ENCODE results near the gene CD164L2. TPM values are rescaled to one million over a fixed set of nuclear protein-coding genes. Genes with fewer than 3 reads are reported as not detected.

The CD164L2 gene
- total RNA-seq, 1 donor from 2014 or later, result not detected

DNA sequence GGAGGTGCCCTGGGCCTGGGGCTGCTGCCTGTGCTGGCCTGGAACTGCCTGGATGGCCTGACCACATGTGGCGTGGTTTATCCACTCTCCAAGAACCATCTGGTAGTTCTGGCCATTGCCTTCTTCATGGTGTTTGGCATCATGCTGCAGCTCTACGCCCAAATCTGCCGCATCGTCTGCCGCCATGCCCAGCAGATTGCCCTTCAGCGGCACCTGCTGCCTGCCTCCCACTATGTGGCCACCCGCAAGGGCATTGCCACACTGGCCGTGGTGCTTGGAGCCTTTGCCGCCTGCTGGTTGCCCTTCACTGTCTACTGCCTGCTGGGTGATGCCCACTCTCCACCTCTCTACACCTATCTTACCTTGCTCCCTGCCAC is 11.1 kb upstream of the CD164L2 start:
- H3K27ac Mint-ChIP-seq (ENCODE audit: unreplicated experiment), result no peak overlapping the region

DNA sequence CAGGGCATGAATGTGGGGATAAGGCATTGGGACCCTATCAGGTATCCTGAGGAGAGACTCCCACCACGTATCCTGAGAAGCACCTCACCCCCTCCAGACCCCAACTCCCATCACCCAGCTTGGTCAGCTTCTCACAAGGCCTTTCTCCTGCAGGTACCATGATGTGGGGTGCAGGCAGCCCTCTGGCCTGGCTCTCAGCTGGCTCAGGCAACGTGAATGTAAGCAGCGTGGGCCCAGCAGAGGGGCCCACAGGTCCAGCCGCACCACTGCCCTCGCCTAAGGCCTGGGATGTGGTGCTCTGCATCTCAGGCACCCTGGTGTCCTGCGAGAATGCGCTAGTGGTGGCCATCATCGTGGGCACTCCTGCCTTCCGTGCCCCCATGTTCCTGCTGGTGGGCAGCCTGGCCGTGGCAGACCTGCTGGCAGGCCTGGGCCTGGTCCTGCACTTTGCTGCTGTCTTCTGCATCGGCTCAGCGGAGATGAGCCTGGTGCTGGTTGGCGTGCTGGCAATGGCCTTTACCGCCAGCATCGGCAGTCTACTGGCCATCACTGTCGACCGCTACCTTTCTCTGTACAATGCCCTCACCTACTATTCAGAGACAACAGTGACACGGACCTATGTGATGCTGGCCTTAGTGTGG is 10.6 kb upstream of the CD164L2 start:
- Mint-ChIP-seq H3K4me1 (ENCODE audit: low read depth, unreplicated experiment) (peaks cover 15% of the 10 kb centered on the region), H3K4me3 (ENCODE audit: unreplicated experiment) (no peak overlapping the region), H3K27ac (ENCODE audit: unreplicated experiment) (no peak overlapping the region), H3K27me3 (ENCODE audit: unreplicated experiment) (peaks cover 10% of the 10 kb centered on the region), H3K9me3 (ENCODE audit: unreplicated experiment) (no peaks in the 10 kb centered on the region), H3K36me3 (ENCODE audit: unreplicated experiment) (no peaks in the 10 kb centered on the region)
- DNase-seq, result no peak
- TF ChIP-seq, protein P1, sequence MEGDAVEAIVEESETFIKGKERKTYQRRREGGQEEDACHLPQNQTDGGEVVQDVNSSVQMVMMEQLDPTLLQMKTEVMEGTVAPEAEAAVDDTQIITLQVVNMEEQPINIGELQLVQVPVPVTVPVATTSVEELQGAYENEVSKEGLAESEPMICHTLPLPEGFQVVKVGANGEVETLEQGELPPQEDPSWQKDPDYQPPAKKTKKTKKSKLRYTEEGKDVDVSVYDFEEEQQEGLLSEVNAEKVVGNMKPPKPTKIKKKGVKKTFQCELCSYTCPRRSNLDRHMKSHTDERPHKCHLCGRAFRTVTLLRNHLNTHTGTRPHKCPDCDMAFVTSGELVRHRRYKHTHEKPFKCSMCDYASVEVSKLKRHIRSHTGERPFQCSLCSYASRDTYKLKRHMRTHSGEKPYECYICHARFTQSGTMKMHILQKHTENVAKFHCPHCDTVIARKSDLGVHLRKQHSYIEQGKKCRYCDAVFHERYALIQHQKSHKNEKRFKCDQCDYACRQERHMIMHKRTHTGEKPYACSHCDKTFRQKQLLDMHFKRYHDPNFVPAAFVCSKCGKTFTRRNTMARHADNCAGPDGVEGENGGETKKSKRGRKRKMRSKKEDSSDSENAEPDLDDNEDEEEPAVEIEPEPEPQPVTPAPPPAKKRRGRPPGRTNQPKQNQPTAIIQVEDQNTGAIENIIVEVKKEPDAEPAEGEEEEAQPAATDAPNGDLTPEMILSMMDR (IDR thresholded peaks at IDR 0.05; ENCODE audit: partially characterized antibody, unreplicated experiment), result no peak

More for the DNA sequence above, 11.1 kb upstream of the CD164L2 start:
- no peaks in the 10 kb centered on the region for H3K9me3 Mint-ChIP-seq (ENCODE audit: unreplicated experiment)
- no peaks in the 10 kb centered on the region for H3K36me3 Mint-ChIP-seq (ENCODE audit: unreplicated experiment)
- H3K27me3 Mint-ChIP-seq (ENCODE audit: unreplicated experiment), result peaks cover 10% of the 10 kb centered on the region
- no peak for DNase-seq
- peaks cover 20% of the 10 kb centered on the region for H3K4me1 Mint-ChIP-seq (ENCODE audit: low read depth, unreplicated experiment)
- H3K4me3 Mint-ChIP-seq (ENCODE audit: unreplicated experiment), result no peak overlapping the region
- TF ChIP-seq, protein P1 (IDR thresholded peaks at IDR 0.05; ENCODE audit: partially characterized antibody, unreplicated experiment), result no peak

DNA sequence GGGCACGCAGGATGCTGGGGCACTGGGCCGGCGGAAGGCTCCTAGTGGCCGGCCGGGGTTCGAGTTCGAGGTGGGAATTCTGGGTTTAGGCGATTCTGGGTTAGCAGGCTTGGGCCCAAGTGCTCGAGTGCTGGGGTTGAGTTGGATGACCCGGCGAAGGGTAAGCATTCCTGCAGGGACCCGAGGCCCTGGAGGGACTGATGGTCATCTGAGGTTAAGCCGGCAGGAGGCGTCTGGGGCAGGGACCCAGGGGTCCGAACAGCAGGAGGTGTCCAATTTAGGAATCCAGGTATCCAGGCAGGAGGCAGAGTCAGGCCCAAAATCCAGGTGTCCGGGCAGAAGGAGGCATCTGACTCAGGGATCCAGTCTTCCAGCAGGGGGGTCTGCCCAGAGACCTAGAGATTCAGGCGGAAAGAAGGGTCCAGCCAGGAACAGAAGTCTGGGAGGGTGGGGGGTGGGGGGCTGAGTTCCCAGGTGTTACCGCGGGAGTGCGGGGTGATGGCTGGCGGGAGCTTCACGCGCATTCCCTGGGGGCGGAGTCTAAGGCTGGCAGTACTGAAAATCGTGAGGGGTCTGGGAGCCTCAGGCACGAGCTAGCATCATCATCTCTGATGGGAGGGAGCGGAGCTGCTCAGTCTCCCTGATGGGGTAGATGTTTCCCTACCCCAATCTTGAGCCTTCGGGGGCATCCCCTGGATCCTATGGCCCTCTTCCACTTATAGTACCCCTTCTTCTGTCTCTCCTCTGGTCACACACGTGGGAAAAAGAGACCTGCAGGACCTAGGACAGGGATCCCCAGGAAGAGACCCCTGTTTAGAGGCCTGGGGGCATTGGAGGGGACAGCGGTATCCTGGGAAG is 9.9 kb upstream of the CD164L2 start:
- H3K9me3 Mint-ChIP-seq (ENCODE audit: unreplicated experiment), result no peaks in the 10 kb centered on the region
- peaks cover 10% of the 10 kb centered on the region for H3K27me3 Mint-ChIP-seq (ENCODE audit: unreplicated experiment)
- TF ChIP-seq, protein P1 (IDR thresholded peaks at IDR 0.05; ENCODE audit: partially characterized antibody, unreplicated experiment), result no peak
- DNase-seq, result peak; percentile 35
- H3K27ac Mint-ChIP-seq (ENCODE audit: unreplicated experiment), result no peak overlapping the region
- H3K4me1 Mint-ChIP-seq (ENCODE audit: low read depth, unreplicated experiment), result peaks cover 14% of the 10 kb centered on the region
- no peaks in the 10 kb centered on the region for H3K36me3 Mint-ChIP-seq (ENCODE audit: unreplicated experiment)
- H3K4me3 Mint-ChIP-seq (ENCODE audit: unreplicated experiment), result peak overlapping the region; percentile 82

DNA sequence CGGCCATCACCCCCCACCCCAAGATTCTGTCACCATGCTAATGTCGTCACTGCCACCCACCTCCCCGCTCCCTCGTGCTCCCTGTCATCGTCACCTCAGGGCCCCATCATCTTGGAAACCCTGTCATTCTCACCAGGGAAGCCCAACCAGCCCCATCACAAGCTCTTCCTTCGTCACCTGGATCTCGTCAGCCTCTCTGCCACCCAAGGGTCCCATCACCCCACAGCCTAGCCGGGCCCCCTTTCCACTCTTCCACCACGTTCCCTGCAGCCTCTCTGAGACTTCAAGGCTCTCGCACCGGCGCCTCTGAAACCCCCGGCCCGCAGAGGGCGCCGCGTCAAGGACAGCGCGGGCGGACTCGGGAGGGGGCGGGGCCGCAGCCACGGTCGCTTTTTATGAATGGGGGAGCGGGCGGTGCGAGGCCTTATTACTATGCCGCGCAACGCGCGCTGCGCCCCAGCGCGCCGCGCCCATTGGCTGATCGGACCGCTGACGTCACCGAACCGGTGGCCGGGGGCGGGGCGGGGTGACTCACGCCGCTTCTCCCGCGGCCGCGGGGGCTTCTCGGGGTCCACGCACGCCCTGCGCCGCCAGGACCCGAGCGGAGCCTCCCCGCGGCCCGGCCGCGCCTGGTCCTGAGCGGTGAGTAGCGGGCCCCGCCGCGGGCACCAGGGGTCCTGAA is 9.1 kb upstream of the CD164L2 start, which contains the start of gene GPR3:
Gene GPR3 (plus strand): TSS at position 527 of the 682 bp plus-strand sequence. CDS start 1,177 bp downstream, outside the sequence.
- no peaks in the 10 kb centered on the region for H3K9me3 Mint-ChIP-seq (ENCODE audit: unreplicated experiment)
- H3K27ac Mint-ChIP-seq (ENCODE audit: unreplicated experiment), result peak within 1 kb of the TSS; percentile 79
- H3K4me3 Mint-ChIP-seq (ENCODE audit: unreplicated experiment), result peak within 1 kb of the TSS; percentile 85
- TF ChIP-seq, protein P1 (IDR thresholded peaks at IDR 0.05; ENCODE audit: partially characterized antibody, unreplicated experiment), result peak; percentile 36
- H3K36me3 Mint-ChIP-seq (ENCODE audit: unreplicated experiment), result no peaks in the 10 kb centered on the region
- peak; percentile 95 for DNase-seq
- H3K27me3 Mint-ChIP-seq (ENCODE audit: unreplicated experiment), result peaks cover 10% of the 10 kb centered on the region
- peaks cover 13% of the 10 kb centered on the region for H3K4me1 Mint-ChIP-seq (ENCODE audit: low read depth, unreplicated experiment)

Measured in glutamatergic neuron (in vitro differentiated cells).